Smooth muscle cell (in vitro differentiated cells): Measurements from ENCODE around the gene RPS6KA3. TPM values are rescaled to one million over a fixed set of nuclear protein-coding genes. Genes with fewer than 3 reads are reported as not detected.

Experiments
- DNase-seq: peaks from one replicate; lab custom pipeline; 2025; ENCODE audit not compliant: unreplicated experiment; lab: John Stamatoyannopoulos, UW
- H2AFZ ChIP-seq: fragments of 200-600 bp; sonication (generic); 2 replicates; pipeline ENCODE4 v1.6.0; 2016; ENCODE audit warnings: antibody characterized with exemption, low read depth, mild to moderate bottlenecking
- H3F3A ChIP-seq: fragments of 200-600 bp; sonication (generic); 2 replicates; pipeline ENCODE4 v1.6.0; 2017; ENCODE audit warnings: antibody characterized with exemption, low read depth
- H3K27ac ChIP-seq: fragments of 200-600 bp; sonication (generic); 2 replicates; pipeline ENCODE4 v1.5.1; 2016; ENCODE audit warnings: low read depth, mild to moderate bottlenecking
- H3K27me3 ChIP-seq: fragments of 200-600 bp; sonication (generic); 2 replicates; pipeline ENCODE4 v1.6.1; 2016; ENCODE audit warnings: low read depth, mild to moderate bottlenecking
- H3K36me3 ChIP-seq: fragments of 200-600 bp; sonication (generic); 2 replicates; pipeline ENCODE4 v1.5.1; 2016; ENCODE audit warnings: low read depth
- H3K4me1 ChIP-seq: fragments of 200-600 bp; sonication (generic); 2 replicates; pipeline ENCODE4 v1.5.1; 2016; ENCODE audit warnings: low read depth
- H3K4me2 ChIP-seq: fragments of 200-600 bp; sonication (generic); 2 replicates; pipeline ENCODE4 v1.6.0; 2016; ENCODE audit warnings: mild to moderate bottlenecking
- H3K4me3 ChIP-seq: fragments of 200-600 bp; sonication (generic); 2 replicates; pipeline ENCODE4 v1.5.1; 2016; ENCODE audit warnings: mild to moderate bottlenecking
- H3K79me2 ChIP-seq: fragments of 200-600 bp; sonication (generic); 2 replicates; pipeline ENCODE4 v1.6.0; 2016; ENCODE audit warnings: low read depth, mild to moderate bottlenecking
- H3K9ac ChIP-seq: fragments of 200-600 bp; sonication (generic); 2 replicates; pipeline ENCODE4 v1.6.0; 2016; ENCODE audit warnings: low read depth
- H3K9me3 ChIP-seq: fragments of 200-600 bp; sonication (generic); replicated peaks from 2 replicates; pipeline ENCODE4 v1.5.1; 2016; ENCODE audit warnings: low read depth
- H4K20me1 ChIP-seq: fragments of 200-600 bp; sonication (generic); 2 replicates; pipeline ENCODE4 v1.6.0; 2016; ENCODE audit warnings: low read depth
- WGBS: methylation state at CpG from one replicate; pipeline ENCODE4 v1.1.7; 2016; ENCODE audit warnings: low lambda C conversion rate; 5-methylcytosine and 5-hydroxymethylcytosine counted together
- polyA plus RNA-seq: library from polyadenylated mRNA; unstranded; fragments of >200 nt; fragmentation: Nextera tagmentation; extraction: Ambion mirVana; gene quantifications from 2 replicates; pipeline ENCODE4 v1.2.1, GENCODE V29; 2016
- total RNA-seq: library from RNA; depleted of rRNA; stranded (reverse); fragments of >200 nt; gene quantifications from 2 replicates; pipeline ENCODE4 v1.2.3, GENCODE V29; 2014
- TF ChIP-seq, protein P1 (sequence below): fragments of 200-600 bp; sonication (generic); IDR thresholded peaks from 2 replicates; pipeline ENCODE4 v1.5.1; 2017; ENCODE audit warnings: borderline replicate concordance, mild to moderate bottlenecking, antibody characterized with exemption; ENCODE audit not compliant: insufficient read depth, poor library complexity, severe bottlenecking

The RPS6KA3 gene
- total and polyA plus RNA-seq, 2 experiments from 2014 or later = 15.4 to 37.2 TPM

DNA sequence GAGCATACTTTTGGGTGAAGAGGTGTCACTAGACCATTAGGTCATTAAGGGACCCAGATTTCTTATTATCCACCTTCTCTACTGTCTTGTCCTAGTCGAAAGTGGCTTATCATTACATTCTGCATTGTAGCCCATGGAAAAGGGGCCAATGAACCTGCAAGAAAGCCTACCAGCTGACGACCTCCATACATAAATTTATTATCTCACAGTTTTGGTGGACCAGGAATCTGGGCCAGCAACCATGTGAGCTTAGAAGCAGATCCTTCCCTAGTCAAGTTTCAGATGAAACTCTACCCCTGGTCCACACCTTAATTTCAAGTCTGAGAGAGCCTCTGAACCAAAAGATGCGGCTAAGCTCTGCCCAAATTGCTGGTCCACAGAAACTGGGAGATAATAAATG, 37.6 kb downstream of the RPS6KA3 start:
- TF ChIP-seq, protein P1, sequence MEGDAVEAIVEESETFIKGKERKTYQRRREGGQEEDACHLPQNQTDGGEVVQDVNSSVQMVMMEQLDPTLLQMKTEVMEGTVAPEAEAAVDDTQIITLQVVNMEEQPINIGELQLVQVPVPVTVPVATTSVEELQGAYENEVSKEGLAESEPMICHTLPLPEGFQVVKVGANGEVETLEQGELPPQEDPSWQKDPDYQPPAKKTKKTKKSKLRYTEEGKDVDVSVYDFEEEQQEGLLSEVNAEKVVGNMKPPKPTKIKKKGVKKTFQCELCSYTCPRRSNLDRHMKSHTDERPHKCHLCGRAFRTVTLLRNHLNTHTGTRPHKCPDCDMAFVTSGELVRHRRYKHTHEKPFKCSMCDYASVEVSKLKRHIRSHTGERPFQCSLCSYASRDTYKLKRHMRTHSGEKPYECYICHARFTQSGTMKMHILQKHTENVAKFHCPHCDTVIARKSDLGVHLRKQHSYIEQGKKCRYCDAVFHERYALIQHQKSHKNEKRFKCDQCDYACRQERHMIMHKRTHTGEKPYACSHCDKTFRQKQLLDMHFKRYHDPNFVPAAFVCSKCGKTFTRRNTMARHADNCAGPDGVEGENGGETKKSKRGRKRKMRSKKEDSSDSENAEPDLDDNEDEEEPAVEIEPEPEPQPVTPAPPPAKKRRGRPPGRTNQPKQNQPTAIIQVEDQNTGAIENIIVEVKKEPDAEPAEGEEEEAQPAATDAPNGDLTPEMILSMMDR = no peak

GRCh38 chrX:20228245-20228644, 38.5 kb downstream of the RPS6KA3 start:
- Histone ChIP-seq H3F3A (no peaks in the 10 kb centered on the region), H3K36me3 (peaks cover 3% of the 10 kb centered on the region), H3K27me3 (no peaks in the 10 kb centered on the region), H3K4me1 (no peaks in the 10 kb centered on the region), H3K4me3 (no peak overlapping the region), H3K79me2 (no peaks in the 10 kb centered on the region), H4K20me1 (peaks cover 4% of the 10 kb centered on the region), H3K27ac (no peak overlapping the region), H2AFZ (no peak overlapping the region), H3K9ac (no peak overlapping the region), H3K4me2 (no peak overlapping the region), H3K9me3 (peaks cover 4% of the 10 kb centered on the region)
- TF ChIP-seq, protein P1 = no peak
- WGBS = 59% methylated on average over 2 of the region's 2 CpGs
- no peak for DNase-seq

More for the DNA sequence above, 37.6 kb downstream of the RPS6KA3 start:
- Histone ChIP-seq H3K9me3 (peaks cover 4% of the 10 kb centered on the region), H3K9ac (no peak overlapping the region), H3K4me3 (no peak overlapping the region), H3K27ac (no peak overlapping the region), H4K20me1 (peaks cover 4% of the 10 kb centered on the region), H2AFZ (no peak overlapping the region), H3K36me3 (peaks cover 3% of the 10 kb centered on the region), H3F3A (no peaks in the 10 kb centered on the region), H3K27me3 (no peaks in the 10 kb centered on the region), H3K4me1 (no peaks in the 10 kb centered on the region), H3K79me2 (no peaks in the 10 kb centered on the region), H3K4me2 (no peak overlapping the region)
- WGBS = 69% methylated on average over 3 of the region's 3 CpGs
- DNase-seq = no peak

DNA sequence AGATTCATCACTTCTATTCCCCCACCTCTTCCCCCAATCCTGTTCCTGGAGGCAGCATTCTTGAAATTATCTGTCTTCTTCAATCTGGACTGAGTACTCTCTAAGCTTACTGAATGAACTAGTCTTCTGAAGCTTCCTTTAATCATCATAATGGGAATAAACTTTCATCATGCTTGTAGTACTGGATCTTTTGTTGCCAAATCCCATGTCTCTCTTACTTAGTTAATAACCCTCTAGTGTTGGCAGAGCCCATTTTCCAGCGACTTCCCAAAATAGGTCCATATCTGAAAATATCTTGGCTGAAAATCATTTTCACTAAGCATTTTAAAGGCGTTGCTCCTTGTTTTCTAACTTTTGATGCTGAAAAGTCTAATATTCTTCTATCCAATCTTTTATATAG, 39.6 kb downstream of the RPS6KA3 start:
- 63% methylated on average over 2 of the region's 2 CpGs for WGBS

DNA sequence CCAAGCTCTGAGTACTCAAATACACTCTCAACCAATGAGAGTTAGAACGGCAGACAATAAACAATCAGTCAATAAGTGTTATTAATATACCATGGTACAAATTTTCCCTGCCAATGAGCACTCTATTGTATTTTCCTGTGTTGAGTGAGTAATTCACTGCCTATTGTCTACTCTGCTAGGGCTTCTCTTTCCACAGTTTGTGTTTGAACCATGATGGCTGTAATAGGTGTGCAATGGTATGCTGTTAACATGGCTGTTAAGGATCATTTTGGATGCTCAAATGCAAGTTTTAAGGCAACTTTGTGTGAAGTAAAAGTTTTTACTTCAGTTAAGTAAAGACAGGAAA, 41.2 kb downstream of the RPS6KA3 start:
- Histone ChIP-seq H3K4me3 (no peak overlapping the region), H3K79me2 (no peaks in the 10 kb centered on the region), H3K27ac (no peak overlapping the region), H3K36me3 (peaks cover 3% of the 10 kb centered on the region), H3K4me1 (no peaks in the 10 kb centered on the region), H3K9ac (no peak overlapping the region), H4K20me1 (peaks cover 4% of the 10 kb centered on the region), H3K9me3 (peaks cover 4% of the 10 kb centered on the region), H3K27me3 (no peaks in the 10 kb centered on the region), H2AFZ (no peak overlapping the region), H3K4me2 (no peak overlapping the region), H3F3A (no peaks in the 10 kb centered on the region)
- WGBS = 86% methylated on average over 1 of the region's 1 CpG
- no peak for DNase-seq
- TF ChIP-seq, protein P1 = no peak

More for the DNA sequence above, 39.6 kb downstream of the RPS6KA3 start:
- TF ChIP-seq, protein P1 = no peak
- no peak overlapping the region for H3K9ac ChIP-seq
- peaks cover 4% of the 10 kb centered on the region for H3K9me3 ChIP-seq
- no peaks in the 10 kb centered on the region for H3F3A ChIP-seq
- H3K27ac ChIP-seq = no peak overlapping the region
- no peak for DNase-seq
- H3K79me2 ChIP-seq = no peaks in the 10 kb centered on the region
- H3K36me3 ChIP-seq = peaks cover 3% of the 10 kb centered on the region
- no peaks in the 10 kb centered on the region for H3K27me3 ChIP-seq
- no peaks in the 10 kb centered on the region for H3K4me1 ChIP-seq
- H4K20me1 ChIP-seq = peaks cover 4% of the 10 kb centered on the region
- H3K4me2 ChIP-seq = no peak overlapping the region
- no peak overlapping the region for H3K4me3 ChIP-seq
- H2AFZ ChIP-seq = no peak overlapping the region
